DOHH2 (cell line): Measurements from ENCODE around the gene MED8.

Source experiments
- H3F3A ChIP-seq: fragments of 200-600 bp; sonication (generic), shearing (Covaris generic); 2 replicates; pipeline ENCODE4 v1.6.0; 2016; ENCODE audit warnings: antibody characterized with exemption, mild to moderate bottlenecking; ENCODE audit not compliant: control insufficient read depth, insufficient read depth
- H3K27ac ChIP-seq: fragments of 200-600 bp; sonication (generic); 2 replicates; pipeline ENCODE4 v1.5.1; 2014; ENCODE audit warnings: low read depth, mild to moderate bottlenecking, low read length, moderate library complexity
- H3K27me3 ChIP-seq: fragments of 200-600 bp; sonication (generic); 2 replicates; pipeline ENCODE4 v1.6.1; 2014; ENCODE audit warnings: mild to moderate bottlenecking, low read length, mixed read lengths; ENCODE audit not compliant: control insufficient read depth
- H3K36me3 ChIP-seq: fragments of 200-600 bp; sonication (generic); 2 replicates; pipeline ENCODE4 v1.6.1; 2014; ENCODE audit warnings: mild to moderate bottlenecking, low read length, moderate library complexity, mixed read lengths; ENCODE audit not compliant: control insufficient read depth
- H3K4me1 ChIP-seq: fragments of 200-600 bp; sonication (generic); 2 replicates; pipeline ENCODE4 v1.6.1; 2014; ENCODE audit warnings: mild to moderate bottlenecking, low read length, mixed read lengths; ENCODE audit not compliant: control insufficient read depth
- H3K4me2 ChIP-seq: fragments of 200-600 bp; sonication (generic); 2 replicates; pipeline ENCODE4 v1.6.0; 2014; ENCODE audit warnings: mild to moderate bottlenecking, low read length, moderate library complexity
- H3K4me3 ChIP-seq: fragments of 200-600 bp; sonication (generic); 2 replicates; pipeline ENCODE4 v1.5.1; 2014; ENCODE audit warnings: mild to moderate bottlenecking, low read length, mixed read lengths
- H3K79me2 ChIP-seq: fragments of 200-600 bp; sonication (generic); 2 replicates; pipeline ENCODE4 v1.6.1; 2014; ENCODE audit warnings: mild to moderate bottlenecking, low read length, mixed read lengths; ENCODE audit not compliant: control insufficient read depth
- H3K9me2 ChIP-seq: fragments of 200-600 bp; sonication (generic); replicated peaks from 2 replicates; pipeline ENCODE4 v1.6.1; 2014; ENCODE audit warnings: mild to moderate bottlenecking, low read length, mixed read lengths; ENCODE audit not compliant: control insufficient read depth
- H3K9me3 ChIP-seq: fragments of 200-600 bp; sonication (generic); 2 replicates; pipeline ENCODE4 v1.6.1; 2014; ENCODE audit warnings: antibody characterized with exemption, low read length, mixed read lengths; ENCODE audit not compliant: control insufficient read depth, insufficient read depth
- H4K20me1 ChIP-seq: fragments of 200-600 bp; sonication (generic); 2 replicates; pipeline ENCODE4 v1.6.0; 2014; ENCODE audit warnings: low read depth, mild to moderate bottlenecking, antibody characterized with exemption, low read length, moderate library complexity; ENCODE audit not compliant: control insufficient read depth, insufficient read depth
- EZH2phosphoT487 ChIP-seq: fragments of 200-600 bp; sonication (generic); IDR thresholded peaks from 2 replicates; pipeline ENCODE4 v1.6.1; 2017; ENCODE audit warnings: borderline replicate concordance, mild to moderate bottlenecking, antibody characterized with exemption, low read length, moderate library complexity, mixed read lengths
- TF ChIP-seq, protein P1 (sequence below): fragments of 200-600 bp; sonication (generic); IDR thresholded peaks from one replicate; pipeline ENCODE4 v1.5.1; 2014; ENCODE audit warnings: antibody characterized with exemption, mild to moderate bottlenecking, low read depth, low read length; ENCODE audit not compliant: poor library complexity, severe bottlenecking

Gene MED8

DNA sequence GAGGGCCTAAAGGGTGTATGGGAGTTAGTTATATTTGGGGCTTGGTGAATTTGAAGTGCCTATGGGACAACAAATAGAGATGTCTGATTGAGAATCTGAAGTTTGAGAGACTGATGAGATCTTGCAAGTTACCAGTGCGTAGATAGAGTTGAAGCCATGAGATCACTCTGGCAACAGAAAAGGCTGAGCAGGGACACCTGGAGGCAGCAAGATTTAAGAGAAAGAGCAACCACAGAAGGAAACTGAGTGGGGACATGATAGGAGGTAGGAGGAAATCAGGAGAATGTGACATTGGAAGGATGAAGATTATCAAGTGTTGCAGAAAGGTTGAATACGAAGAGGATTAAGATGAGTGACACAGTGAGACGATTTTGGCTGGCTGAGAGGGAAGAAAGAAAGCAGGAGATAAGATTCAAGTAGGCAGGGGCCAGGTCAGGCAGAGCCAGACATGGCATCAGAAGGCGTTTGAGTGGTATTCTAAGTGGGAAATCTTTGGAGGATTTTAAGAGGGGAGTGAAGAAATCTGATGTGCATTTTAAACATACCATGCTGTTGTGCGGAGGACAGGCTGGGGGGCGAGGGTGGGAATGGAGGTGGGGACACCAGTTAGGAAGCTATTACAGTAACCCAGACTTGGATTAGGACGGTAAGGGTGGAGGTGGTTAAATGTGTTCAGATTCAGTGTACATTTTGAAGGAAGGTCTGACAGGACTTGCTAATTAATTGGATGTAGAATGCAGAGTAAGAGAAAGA lies 55.0 kb downstream of the MED8 start:
- no peaks in the 10 kb centered on the region for H3K4me1 ChIP-seq
- H3K27me3 ChIP-seq, result no peaks in the 10 kb centered on the region
- H3F3A ChIP-seq, result no peaks in the 10 kb centered on the region
- no peak overlapping the region for H3K27ac ChIP-seq
- H4K20me1 ChIP-seq, result no peaks in the 10 kb centered on the region
- H3K9me2 ChIP-seq, result no peaks in the 10 kb centered on the region
- TF ChIP-seq EZH2phosphoT487, result no peak
- TF ChIP-seq, protein P1, sequence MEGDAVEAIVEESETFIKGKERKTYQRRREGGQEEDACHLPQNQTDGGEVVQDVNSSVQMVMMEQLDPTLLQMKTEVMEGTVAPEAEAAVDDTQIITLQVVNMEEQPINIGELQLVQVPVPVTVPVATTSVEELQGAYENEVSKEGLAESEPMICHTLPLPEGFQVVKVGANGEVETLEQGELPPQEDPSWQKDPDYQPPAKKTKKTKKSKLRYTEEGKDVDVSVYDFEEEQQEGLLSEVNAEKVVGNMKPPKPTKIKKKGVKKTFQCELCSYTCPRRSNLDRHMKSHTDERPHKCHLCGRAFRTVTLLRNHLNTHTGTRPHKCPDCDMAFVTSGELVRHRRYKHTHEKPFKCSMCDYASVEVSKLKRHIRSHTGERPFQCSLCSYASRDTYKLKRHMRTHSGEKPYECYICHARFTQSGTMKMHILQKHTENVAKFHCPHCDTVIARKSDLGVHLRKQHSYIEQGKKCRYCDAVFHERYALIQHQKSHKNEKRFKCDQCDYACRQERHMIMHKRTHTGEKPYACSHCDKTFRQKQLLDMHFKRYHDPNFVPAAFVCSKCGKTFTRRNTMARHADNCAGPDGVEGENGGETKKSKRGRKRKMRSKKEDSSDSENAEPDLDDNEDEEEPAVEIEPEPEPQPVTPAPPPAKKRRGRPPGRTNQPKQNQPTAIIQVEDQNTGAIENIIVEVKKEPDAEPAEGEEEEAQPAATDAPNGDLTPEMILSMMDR, result no peak
- H3K79me2 ChIP-seq, result no peaks in the 10 kb centered on the region
- H3K4me2 ChIP-seq, result no peak overlapping the region
- no peaks in the 10 kb centered on the region for H3K36me3 ChIP-seq
- H3K4me3 ChIP-seq, result no peak overlapping the region
- H3K9me3 ChIP-seq, result no peaks in the 10 kb centered on the region
